HepG2 (cell line): ENCODE results near the gene MAN1A1. TPM values are rescaled to one million over a fixed set of nuclear protein-coding genes. Genes with fewer than 3 reads are reported as not detected.

Source experiments
- ATAC-seq: fragments of 200-7000 bp; cut with Tn5 transposase; 3 replicates; pipeline ENCODE4 v1.9.1; 2020; ENCODE audit warnings: mild to moderate bottlenecking, moderate library complexity
- BruUV-seq: library from RNA; stranded (reverse); fragments of 400-500 nt; replicated peaks from 2 replicates; lab custom pipeline; 2021; lab: Mats Ljungman, UMichigan
- CTCF ChIA-PET: fragments of 300-600 bp; formaldehyde crosslinking; extraction: SDS; loops from one replicate; lab custom pipeline; 2021; ENCODE audit warnings: low total read pairs, inconsistent platforms, low intra/inter-chr PET ratio; lab: Yijun Ruan, JAX
- POLR2A ChIA-PET: fragments of 350-600 bp; sonication (Branson Sonifier 250); formaldehyde crosslinking; loops from one replicate; lab custom pipeline; 2020; ENCODE audit warnings: antibody characterized with exemption, inconsistent platforms; lab: Yijun Ruan, JAX
- DNase-seq: peaks from one replicate; pipeline ENCODE4 v3.0.0-alpha.2; 2015; ENCODE audit warnings: low spot score
- FAIRE-seq: peaks from 3 replicates; lab custom pipeline; 2011; peaks lifted over from hg19 to GRCh38; lab: Jason Lieb, UNC
- H2AFZ ChIP-seq: one replicate; pipeline ENCODE4 v1.6.1; 2011; ENCODE audit warnings: low read length, inconsistent platforms
- H3K27ac ChIP-seq: fragments of 300-600 bp; 3 replicates; pipeline ENCODE4 v1.8.0; 2011; ENCODE audit warnings: mixed run types, mild to moderate bottlenecking, mixed read lengths, low read length, inconsistent platforms; ENCODE audit not compliant: insufficient read depth; ENCODE audit errors: extremely low read length
- H3K27me3 ChIP-seq, 2 experiments: fragments of 200-600 bp in 1 of 2; 2 replicates in 1 of 2; 3 replicates in 1 of 2; pipeline versions ENCODE4 v1.6.0 to v1.8.0; 2011; ENCODE audit warnings: low read length in 2 of 2, mild to moderate bottlenecking in 2 of 2, moderate library complexity in 2 of 2, inconsistent platforms in 1 of 2; ENCODE audit not compliant: insufficient read depth in 2 of 2, control insufficient read depth in 1 of 2
- H3K36me3 ChIP-seq, 2 experiments: fragments of 200-600 bp in 1 of 2; replicated peaks in 1 of 2; 2 replicates in 1 of 2; 3 replicates in 1 of 2; pipeline versions ENCODE4 v1.5.1 to v1.8.0; 2011; ENCODE audit warnings: low read length in 2 of 2, inconsistent platforms in 1 of 2; ENCODE audit not compliant: insufficient read depth in 2 of 2, control insufficient read depth in 1 of 2
- H3K4me1 ChIP-seq: 2 replicates; pipeline ENCODE4 v1.5.1; 2012; ENCODE audit warnings: low read length, inconsistent platforms; ENCODE audit not compliant: insufficient read depth
- H3K4me2 ChIP-seq: 2 replicates; pipeline ENCODE4 v1.6.0; 2011; ENCODE audit warnings: low read depth, low read length, inconsistent platforms
- H3K4me3 ChIP-seq, 3 experiments: fragments of 200-600 bp in 1 of 3; sonication (generic), shearing (Covaris generic) in 1 of 3; replicated peaks in 1 of 3; 2 replicates each; pipeline ENCODE4 v1.5.1; 2011 to 2016; ENCODE audit warnings: low read length in 3 of 3, inconsistent platforms in 2 of 3, low read depth in 2 of 3, mild to moderate bottlenecking in 2 of 3, control low read depth in 1 of 3, mixed read lengths in 1 of 3; ENCODE audit not compliant: insufficient read depth in 1 of 3
- H3K79me2 ChIP-seq: one replicate; pipeline ENCODE4 v1.6.1; 2011; ENCODE audit warnings: low read length, inconsistent platforms; ENCODE audit not compliant: insufficient read depth
- H3K9ac ChIP-seq: 2 replicates; pipeline ENCODE4 v1.6.0; 2011; ENCODE audit warnings: mild to moderate bottlenecking, low read depth, low read length, inconsistent platforms; ENCODE audit not compliant: insufficient read depth
- H3K9me3 ChIP-seq: 2 replicates; pipeline ENCODE4 v1.5.1; 2012; ENCODE audit warnings: mild to moderate bottlenecking, low read length
- H4K20me1 ChIP-seq: 2 replicates; pipeline ENCODE4 v1.6.0; 2011; ENCODE audit warnings: inconsistent platforms, mild to moderate bottlenecking, low read length, moderate library complexity; ENCODE audit not compliant: insufficient read depth
- BATF2 ChIP-seq: sonication (generic); formaldehyde crosslinking; IDR thresholded peaks from 2 replicates; pipeline ENCODE4 v1.8.0; 2022; ENCODE audit warnings: mild to moderate bottlenecking, missing genetic modification reagents, moderate library complexity
- BHLHE40 ChIP-seq: IDR thresholded peaks from 2 replicates; pipeline ENCODE4 v1.6.1; 2011; ENCODE audit warnings: low read length, improper control_type of control experiment
- CEBPZ ChIP-seq: IDR thresholded peaks from 2 replicates; pipeline ENCODE4 v1.6.1; 2012; ENCODE audit warnings: low read length, improper control_type of control experiment
- RBM22 ChIP-seq: fragments of 200-400 bp; formaldehyde crosslinking; optimal IDR thresholded peaks from 2 replicates; pipeline ENCODE3; 2017; ENCODE audit warnings: mild to moderate bottlenecking, low read length, moderate library complexity
- STAG1 ChIP-seq: sonication (generic); formaldehyde crosslinking; IDR thresholded peaks from 2 replicates; pipeline ENCODE4 v1.4.0; 2020; ENCODE audit warnings: missing genetic modification reagents
- ZNF776 ChIP-seq: sonication (generic); formaldehyde crosslinking; IDR thresholded peaks from 2 replicates; pipeline ENCODE4 v1.4.0; 2020; ENCODE audit warnings: mild to moderate bottlenecking, missing genetic modification reagents
- WGBS: methylation state at CpG from one replicate; pipeline ENCODE4 v1.1.6; 2017; ENCODE audit warnings: low lambda C conversion rate; 5-methylcytosine and 5-hydroxymethylcytosine counted together
- in situ Hi-C: cut with HindIII; loops from 2 replicates; pipeline ENCODE4 v1.10.0; 2017; ENCODE audit warnings: low pct_unique_long_range_greater_than_20kb; ENCODE audit not compliant: extremely low pct_ligation_motif_present
- intact Hi-C: fragments of 100-400 bp; cut with micrococcal nuclease; formaldehyde crosslinking; loops from one replicate; pipeline ENCODE4 v1.10.0; 2022; ENCODE audit not compliant: unreplicated experiment
- polyA plus RNA-seq, 8 experiments: library from polyadenylated mRNA; depleted of rRNA in 3 of 8; stranded (reverse) in 7 of 8; unstranded in 1 of 8; fragments of >200 nt; fragmentation: Illumina TruSeq in 4 of 8; extraction: Trizol in 4 of 8; gene quantifications; 2 replicates each; pipeline versions ENCODE4 v1.2.1 to v1.2.3, GENCODE V29; 2011 to 2016; ENCODE audit warnings: low read depth in 4 of 8, missing spikeins in 1 of 8, mixed read lengths in 1 of 8; ENCODE audit not compliant: insufficient read depth in 1 of 8
- total RNA-seq, 5 experiments: library from RNA; depleted of rRNA; stranded (reverse); fragments of >200 nt; fragmentation: Illumina TruSeq; extraction: Trizol; gene quantifications; 2 replicates each; pipeline ENCODE4 v1.2.3, GENCODE V29; 2016; ENCODE audit warnings: low read depth in 1 of 5

Gene MAN1A1
- total and polyA plus RNA-seq, 2 of the 13 experiments (the other 11 are each of a cell fraction or from before 2014, with no cell fraction given) = 156 to 236 TPM

- Histone ChIP-seq H3K27ac (no peak overlapping the region), H3K4me3 (no peak overlapping the region), H2AFZ (no peak overlapping the region), H3K79me2 (no peaks in the 10 kb centered on the region), H3K27me3 (no peaks in the 10 kb centered on the region), H3K4me1 (no peaks in the 10 kb centered on the region), H3K4me2 (no peak overlapping the region), H3K9me3 (no peaks in the 10 kb centered on the region), H4K20me1 (no peaks in the 10 kb centered on the region), H3K9ac (no peak overlapping the region), H3K36me3 (peaks cover 36 to 94% of the 10 kb centered on the region in 2 experiments)
- no TSS peak for BruUV-seq
- ATAC-seq (no peak), FAIRE-seq (no peak), DNase-seq (no peak)
- in situ Hi-C loops (no loop called here), intact Hi-C loops (loop anchor here (5.0 kb wide), 1 partner anchor 60 kb away; no protein-coding TSS in a partner anchor)
- POLR2A ChIA-PET = no interaction called here
- WGBS = 93% methylated on average over 1 of the region's 1 CpG
- TF ChIP-seq STAG1 (CRISPR knock-in tag) = no peak
- TF ChIP-seq CEBPZ = no peak
- peak; percentile 91 for TF ChIP-seq RBM22
- no peak for TF ChIP-seq ZNF776 (CRISPR knock-in tag)
- TF ChIP-seq BATF2 = no peak
- TF ChIP-seq BHLHE40 = no peak
- TF ChIP-seq, all 625 proteins: peak for 1
- CTCF ChIA-PET = no interaction called here
Observed at GRCh38 chr6:119187596-119187995, 162.0 kb downstream of the MAN1A1 start.
